T-helper 2 cell (primary cell): ENCODE measurements around the gene BPIFB3.
A peak's percentile ranks its signal among the peaks of the same experiment; 100 is the strongest.

Source experiments
- DNase-seq, 5 experiments: peaks; one replicate each; pipeline versions ENCODE4 v3.0.0 to v3.0.0-alpha.2; 2012 to 2022

The BPIFB3 gene

DNA sequence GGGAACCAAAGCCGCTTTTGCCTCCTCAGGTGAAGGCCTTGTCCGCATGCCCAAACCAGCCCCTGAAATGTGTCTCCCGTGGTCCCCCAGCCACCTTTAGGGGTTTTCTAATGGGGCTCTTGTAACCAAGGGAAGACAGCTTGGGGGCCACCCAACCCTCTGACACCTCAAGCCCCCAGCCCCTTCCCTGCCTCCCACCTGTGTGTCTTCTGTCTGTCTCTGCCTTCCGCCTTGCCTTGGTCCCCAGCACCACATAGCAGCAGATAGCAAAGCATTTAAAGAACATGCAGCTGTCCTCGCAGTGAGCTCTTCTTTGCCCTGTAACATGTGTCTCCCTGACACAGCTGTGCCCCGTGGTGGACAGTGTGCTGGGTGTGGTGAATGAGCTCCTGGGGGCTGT, 9.6 kb downstream of the BPIFB3 start:
- DNase-seq: no peak

DNA sequence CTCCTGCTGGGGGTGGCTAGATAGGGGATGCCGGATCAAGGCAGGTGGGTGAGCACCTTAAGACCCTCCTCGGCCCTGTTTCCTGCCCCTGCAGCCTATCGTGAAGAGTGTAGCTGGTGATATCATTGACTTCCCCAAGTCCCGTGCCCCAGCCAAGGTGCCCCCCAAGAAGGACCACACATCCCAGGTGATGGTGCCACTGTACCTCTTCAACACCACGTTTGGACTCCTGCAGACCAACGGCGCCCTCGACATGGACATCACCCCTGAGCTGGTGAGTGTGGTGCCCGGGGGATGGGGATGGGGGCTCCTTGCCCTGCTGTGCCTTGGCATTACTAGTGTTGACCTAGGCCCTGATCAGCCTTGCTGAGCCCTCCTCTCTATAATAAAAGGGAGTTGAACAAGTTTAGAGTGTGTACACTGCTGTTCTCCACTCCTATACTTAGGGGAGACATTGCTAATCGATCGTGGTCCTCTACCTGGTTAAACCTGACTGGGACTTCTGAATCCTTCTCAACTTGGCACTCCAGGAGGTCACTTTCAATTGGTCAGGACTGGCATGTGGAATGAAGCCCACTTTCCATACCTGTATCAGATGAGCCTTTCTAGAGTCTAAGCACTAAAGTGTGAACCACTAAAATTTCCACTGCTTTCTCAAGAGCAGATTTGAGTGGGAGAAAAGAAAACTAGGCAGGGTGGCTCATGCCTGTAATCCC, 11.0 kb downstream of the BPIFB3 start:
- DNase-seq: no peak

DNA sequence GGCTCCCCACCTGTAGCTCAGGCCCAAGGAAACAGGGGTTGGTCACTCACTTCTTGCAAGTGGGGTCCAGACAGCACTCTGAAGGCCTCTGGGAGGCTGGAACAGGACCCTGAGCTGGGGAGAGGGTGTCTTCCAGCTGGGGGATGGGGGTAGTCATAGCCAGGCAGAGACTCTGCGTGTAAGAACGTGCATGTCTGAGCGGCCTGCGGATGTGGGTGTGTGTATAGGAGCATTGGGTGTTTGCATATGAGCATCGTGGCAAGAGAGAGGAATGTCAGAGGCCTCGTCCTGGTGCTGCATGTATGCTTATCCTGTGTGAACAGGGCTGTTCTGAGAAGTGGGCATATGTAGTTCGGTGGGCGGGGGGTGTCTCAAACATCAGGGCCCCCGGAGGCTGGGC, 12.1 kb downstream of the BPIFB3 start:
- DNase-seq: no peak

DNA sequence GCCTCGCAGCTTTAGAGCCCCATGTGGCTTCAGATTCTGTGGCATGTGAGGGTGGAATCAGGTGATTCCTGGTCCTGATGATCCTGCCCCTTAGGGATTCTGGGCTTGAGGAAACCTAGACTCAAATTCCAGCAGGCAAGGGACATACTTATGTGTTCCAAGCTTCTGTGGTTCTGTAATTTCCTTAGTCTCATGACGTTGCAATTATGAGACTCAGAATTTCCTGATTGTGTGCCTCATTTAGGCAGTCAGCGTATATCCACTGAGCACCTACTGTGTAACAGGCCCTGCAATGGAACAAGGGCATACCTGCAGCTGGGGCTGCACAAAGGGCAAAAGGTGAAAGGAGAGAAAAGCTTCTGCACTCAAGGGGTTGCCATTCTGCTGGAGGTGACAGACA, 14.1 kb downstream of the BPIFB3 start:
- DNase-seq: no peak

DNA sequence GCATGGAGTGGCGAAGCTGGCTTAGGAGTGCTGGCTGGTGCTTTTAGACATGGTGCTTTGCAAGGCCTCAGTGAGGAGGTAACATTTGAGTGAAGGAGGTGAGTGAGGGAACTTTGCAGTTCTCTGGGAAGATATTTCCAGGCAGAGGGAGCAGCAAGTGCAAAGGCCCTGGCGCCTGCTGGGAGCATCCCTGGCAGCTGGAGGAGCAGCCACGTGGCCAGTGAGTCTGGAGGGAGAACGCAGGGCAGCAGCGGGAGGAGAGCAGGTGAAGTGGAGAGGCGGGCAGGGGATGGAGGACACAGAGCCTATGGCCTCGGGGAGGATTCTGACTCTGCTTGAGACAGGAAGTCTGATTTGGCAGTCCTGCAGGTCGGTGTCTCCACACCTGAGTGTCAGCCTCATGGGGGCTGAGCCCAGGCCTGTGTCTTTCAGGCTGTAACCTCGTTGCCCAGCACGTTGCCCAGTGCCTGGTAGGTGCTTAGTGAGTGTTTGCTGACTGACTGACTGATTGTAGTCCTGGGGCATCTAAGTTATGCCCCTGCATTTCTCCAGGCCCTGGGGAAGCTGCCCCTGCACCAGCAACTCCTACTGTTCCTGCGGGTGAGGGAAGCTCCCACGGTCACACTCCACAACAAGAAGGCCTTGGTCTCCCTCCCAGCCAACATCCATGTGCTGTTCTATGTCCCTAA, 14.7 kb downstream of the BPIFB3 start:
- no peak for DNase-seq

DNA sequence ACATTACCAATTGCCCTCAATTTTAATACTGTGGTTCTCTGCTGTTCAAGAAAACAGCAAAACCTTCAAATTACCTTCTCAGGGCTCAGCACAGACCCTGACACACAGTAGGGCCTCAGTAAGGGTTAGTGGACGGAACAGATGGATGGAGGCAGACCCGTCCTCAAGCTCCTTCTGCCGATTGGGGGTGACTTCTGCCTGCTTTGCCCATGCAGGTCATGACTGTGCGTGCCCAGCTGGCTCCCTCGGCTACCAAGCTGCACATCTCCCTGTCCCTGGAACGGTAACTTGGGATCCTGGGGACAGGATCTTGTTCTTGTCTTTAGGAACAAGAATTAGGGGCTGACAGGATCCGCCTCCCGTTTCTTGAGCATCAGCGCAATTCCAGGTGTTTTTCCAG, 16.0 kb downstream of the BPIFB3 start:
- no peak for DNase-seq

DNA sequence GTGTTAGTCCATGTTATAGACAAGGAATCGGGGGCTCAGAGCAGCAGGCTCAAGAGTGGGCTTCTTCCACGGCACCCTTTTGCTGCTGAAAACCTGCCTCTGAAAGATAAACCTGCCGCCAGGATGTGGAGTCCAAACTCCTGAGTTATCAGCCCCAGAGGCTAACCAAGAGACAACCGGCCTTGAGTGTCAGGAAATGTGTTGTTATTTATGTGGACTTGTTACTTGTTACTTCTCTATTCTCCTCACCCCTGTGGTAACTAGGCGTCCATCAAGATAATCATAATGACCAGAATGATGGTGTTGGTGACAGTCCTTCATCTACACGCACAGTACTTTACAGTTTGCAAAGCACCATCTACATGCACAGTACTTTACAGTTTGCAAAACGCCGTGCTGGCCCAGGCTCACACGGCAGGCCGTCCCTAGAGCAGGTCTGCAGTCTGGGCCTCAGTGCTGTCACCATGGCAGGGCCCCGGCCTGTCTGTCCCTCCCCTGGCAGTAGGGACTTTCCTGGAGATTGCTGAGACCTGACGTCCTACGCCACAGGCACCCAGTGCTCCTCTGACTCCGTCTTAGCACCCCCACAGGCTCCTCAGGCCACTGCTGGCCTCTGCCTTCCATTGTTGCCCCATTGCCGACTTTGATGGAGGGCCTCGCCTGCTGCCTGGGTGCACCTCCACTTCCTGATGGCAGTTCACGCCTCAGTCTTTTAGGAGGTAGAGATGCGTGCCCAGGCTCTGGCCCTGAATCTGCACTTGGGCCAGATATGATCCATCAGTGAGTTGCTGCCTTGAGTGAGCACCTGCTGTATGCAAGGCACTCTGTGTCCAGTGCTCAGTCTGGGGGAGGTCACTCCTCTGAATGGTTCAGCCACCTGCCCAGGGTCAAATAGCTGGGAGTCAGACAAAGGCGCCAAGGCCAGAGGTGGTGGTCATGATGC, 16.7 kb downstream of the BPIFB3 start:
- no peak for DNase-seq

DNA sequence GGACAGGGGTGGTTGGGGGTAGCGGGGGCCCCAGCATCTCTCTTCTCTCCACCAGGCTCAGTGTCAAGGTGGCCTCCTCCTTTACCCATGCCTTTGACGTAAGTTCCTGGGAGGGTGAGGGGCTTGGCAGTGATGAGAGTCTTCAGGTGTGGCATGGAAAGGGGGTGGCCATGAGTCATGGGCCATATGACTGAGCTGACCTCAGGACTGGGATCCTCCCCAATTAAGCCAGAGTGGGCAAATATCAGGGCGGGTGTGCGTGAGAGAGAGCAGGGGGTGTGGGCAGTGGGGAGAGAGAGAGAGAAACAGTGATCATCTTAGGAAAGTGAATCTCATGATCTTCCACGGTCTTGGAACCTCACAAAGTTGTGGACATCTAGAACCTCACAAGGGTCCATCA, 17.5 kb downstream of the BPIFB3 start:
- no peak for DNase-seq

DNA sequence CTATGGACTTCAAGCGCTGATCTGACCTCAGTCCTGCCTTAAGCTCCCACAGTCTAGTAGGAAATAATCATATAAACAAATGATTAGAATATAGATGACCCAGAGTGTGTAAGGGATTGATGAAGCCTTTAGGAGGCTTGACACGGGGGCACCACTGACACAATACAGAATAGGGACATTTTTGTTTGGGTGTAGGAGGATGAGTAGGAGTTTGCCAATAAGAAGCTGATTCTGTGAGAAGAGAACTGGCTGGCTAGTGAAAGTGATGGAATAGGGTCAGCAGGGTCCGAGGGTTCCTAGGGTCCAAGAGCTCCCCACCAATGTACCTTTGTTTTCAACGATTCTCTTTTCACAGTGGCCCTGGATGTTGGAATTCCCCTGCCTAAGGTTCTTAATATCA, 18.7 kb downstream of the BPIFB3 start:
- DNase-seq: no peak

DNA sequence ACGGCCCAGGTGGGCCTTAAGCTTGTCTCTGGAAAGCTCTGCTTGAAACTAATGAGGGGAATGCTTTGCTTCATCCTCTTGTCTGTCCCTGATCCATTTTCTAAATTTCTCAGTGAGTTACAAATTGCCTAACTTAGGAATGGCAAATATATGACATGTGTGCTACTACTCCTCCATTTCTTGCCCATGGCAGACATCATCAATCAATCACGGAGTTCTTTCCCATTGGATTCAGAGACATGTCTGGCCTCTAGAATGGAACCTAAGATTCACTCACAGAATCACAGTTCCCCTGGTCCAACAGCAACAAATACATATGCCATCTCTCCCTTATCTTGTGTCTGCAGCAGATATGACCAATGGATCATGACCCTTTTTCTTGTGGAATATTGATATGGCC, 19.1 kb downstream of the BPIFB3 start:
- no peak for DNase-seq

DNA sequence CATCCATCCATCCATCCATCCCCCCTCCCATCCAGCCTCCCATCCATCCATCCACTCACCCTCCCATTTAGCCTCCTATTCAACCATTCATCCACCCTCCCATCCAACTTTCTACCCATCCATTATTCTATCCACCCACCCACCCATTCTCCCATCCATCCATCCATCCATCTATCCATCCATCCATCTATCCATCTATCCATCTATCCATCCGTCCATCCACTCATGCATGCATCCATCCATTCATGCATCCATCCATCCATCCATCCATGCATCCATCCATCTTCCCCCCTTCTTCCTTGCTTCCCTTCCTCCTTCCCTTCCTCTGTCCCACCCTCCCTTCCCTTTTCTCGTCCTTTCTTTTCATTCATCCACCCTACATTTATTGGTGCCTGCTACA, 21.0 kb downstream of the BPIFB3 start:
- DNase-seq: no peak

DNA sequence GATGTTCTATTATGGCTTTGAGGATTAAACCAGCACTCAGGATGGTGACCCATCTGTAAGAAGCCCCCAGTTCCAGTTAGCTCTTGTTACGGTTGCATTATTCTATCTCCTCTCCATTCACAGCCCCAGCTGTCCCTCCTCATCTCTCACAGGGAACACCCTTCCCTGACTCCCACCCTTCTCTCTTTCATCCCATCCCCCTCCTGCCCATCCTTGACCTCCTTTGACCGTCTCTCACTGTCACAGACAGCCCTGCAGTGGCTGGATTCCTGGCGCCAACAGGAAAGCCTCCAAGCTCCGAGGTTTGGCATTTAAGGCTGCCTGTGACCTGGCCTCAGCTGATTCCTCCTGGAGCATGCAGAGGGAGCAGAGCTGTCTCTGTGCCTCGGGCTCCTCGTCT, 21.6 kb downstream of the BPIFB3 start:
- no peak for DNase-seq

DNA sequence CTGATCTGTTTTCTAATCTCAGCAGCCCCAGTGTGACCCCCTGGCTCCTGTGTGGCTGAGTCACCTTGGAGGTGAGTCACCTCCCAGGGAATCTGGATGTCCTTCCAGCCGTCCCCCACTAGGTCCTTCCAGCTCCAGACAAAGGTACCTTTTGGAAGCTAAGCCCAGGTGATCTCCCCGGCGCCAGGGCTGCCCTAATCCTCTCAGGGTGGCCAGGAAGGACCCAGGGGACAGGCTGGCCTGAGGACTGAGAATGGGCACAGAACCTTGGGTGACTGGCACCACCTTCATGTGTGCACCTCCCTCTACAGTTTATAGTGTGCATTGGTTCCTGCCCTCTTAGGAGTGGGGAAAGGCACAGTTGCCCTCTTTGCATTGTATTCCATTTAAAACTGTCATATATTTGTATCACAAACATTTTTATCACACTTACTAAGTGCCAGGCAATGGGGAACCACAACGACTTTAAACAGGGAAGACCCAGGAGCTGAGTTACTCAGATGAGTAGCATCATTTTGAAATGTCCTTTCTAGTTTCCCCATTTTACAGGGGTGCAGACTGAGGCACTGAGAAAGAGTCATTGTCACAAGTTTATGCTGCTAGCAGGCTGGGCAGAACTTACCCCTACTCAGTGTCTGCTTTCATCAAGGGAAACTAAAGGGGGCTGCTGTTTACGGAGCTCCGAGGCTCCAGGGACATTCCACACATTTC, 23.1 kb downstream of the BPIFB3 start:
- peak in 1 of 5 experiments; percentile 50 for DNase-seq

DNA sequence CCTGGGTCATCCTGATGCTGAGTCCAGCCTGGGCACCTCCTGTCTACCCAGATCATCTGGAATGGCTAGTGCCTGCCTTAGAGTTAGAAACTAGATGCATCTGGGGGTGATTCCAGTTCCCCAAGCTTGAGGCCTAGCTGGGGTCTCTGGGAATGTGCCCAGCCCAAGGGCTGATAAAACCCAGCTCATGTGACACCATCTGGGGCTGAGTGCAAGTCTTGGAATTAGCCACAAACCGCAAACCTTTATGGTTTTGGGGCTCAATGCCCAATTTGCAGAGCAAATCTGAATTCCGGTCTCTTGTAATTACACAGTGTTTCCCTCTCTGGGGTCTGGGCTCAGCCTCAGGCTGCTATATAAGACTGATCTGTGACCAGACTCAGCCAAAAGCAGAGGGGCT, 25.6 kb downstream of the BPIFB3 start, which contains the start of gene BPIFB4:
Gene BPIFB4, plus strand, starts transcription at position 385 of the 400 bp plus-strand sequence. CDS start 1,884 bp downstream, outside the sequence.
- DNase-seq: no peak

DNA sequence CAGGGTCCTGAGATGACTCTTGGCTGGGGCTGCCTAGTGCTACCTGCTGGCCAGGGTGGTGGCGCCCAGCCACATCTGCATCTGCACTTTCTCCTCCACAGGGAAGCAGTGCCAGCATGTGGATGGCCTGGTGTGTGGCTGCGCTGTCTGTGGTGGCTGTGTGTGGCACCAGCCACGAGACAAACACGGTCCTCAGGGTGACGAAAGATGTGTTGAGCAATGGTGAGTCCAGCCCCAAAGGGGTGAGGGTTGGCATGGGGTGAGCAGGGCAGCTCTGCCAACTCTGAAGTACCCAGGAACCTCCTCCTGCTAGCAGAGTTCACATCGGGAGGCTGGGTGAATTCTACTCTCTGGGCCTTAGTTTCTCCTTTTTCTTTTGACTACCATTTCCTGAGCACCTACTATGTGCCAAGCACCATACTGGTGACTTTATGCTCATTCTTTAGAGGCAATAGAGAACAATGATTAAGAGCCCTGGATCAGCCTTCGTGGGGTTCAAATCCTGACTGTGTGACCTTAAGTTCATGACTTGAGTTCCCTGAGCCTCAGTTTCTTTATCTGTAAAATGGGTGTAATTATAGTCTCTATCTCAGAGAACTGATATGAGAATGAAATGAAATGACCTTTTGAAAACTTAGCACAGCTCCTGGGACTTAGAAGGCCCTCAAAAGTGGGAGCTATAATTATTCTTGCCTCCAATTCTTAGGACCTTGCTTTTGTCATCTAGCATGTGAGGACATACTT, 27.9 kb downstream of the BPIFB3 start:
- no peak for DNase-seq

DNA sequence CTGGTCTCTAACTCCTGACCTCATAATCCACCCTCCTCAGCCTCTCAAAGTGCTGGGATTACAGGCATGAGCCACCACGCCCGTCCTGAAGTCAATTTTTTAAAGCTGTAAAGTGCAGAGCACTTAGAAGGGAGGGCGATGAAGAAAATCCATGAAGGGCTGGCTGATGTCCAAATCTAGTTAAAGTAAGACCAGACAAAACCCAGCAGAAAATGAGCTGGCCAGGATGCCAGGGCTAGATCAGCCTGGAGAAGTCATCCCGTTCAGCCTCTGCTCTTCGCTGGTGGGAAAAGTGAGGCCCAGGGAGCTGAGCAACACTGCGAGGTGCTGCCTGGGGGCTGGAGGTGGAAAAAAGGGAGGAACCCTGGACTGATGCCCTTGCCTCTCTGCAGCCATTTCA, 28.8 kb downstream of the BPIFB3 start:
- no peak for DNase-seq

DNA sequence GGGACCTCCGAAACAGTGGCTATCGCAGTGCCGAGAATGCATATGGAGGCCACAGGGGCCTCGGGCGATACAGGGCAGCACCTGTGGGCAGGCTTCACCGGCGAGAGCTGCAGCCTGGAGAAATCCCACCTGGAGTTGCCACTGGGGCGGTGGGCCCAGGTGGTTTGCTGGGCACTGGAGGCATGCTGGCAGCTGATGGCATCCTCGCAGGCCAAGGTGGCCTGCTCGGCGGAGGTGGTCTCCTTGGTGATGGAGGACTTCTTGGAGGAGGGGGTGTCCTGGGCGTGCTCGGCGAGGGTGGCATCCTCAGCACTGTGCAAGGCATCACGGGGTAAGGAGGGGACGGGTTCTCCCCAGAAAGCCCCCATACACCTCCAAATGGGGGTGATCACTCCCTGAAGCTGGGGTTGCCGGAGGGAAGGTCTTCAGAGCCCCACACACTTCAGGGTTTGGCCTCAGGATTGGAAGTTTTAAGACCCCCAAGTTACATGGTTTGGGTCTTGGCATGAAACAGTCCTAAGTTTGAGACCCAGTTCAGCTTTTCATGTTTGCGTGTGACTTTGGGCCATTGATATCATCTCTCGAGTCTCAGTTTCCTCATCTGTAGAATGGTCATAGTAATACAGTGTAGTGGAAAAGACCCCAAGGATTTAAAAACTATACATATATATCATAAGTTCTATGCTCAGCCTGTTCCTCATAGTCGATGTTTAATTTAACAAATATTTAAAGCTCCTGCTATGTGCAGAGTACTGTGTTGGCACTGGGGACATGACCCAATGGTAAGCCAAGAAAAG, 30.0 kb downstream of the BPIFB3 start:
- no peak for DNase-seq

DNA sequence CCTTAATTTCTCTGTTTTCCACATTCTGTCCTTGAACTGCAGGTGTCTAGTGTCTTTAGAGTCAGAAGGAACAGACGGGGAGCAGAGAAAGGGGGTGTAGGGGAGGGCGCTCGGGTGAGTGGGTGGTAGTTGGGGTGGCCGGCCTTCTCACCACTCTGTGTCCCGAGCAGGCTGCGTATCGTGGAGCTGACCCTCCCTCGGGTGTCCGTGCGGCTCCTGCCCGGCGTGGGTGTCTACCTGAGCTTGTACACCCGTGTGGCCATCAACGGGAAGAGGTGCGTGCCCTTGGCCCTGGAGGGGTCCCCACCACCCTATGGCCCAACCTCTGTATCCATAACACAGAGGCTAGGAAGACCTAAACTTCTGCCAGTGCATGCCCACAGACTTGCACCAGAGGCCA, 31.0 kb downstream of the BPIFB3 start:
- no peak for DNase-seq

DNA sequence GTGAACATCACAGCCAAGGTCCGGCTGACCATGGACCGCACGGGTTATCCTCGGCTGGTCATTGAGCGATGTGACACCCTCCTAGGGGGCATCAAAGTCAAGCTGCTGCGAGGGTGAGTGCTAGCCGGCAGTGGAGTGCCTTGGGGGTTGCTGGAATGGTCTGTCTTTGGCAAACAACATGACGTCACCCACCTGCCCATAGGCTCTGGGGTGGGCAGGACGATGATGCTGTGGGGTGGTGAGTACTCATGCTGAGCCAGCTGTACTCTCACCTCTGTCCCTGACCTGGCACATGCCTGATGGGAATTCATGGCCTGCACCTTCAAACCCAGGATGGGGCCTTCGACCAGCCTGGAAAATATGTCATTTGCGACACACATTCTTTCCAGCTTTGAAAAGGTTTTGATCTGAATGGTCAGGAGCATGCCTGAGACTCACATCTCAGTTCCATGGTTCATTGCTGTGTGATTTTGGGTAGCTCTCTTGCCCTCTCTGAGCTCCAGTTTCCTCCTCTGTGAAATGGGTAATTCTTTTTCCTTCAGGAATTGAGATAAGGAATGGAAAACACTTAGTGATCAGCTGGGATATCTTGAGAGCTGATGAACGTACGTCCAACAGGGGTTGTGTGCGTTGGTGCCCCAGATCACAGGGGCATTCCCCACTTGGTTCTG, 32.5 kb downstream of the BPIFB3 start:
- DNase-seq: no peak

DNA sequence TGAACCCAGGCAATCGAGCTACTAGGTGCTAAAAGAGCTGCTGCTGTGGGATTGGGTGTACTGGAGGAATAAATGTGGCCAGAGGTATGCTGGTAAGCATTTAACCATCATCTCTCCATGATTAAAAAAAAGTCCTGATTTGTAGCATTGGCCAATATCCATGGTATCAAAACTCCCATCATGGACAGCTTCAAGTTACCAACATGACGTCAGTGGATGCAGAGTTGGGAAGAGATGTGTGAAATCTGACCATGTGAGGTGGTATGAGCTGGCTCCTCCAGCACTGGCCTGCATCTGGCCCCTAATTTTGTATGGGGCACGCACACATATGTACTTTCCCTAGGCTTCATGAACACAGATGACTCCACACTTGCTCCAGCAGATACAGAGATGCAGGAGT, 37.4 kb downstream of the BPIFB3 start:
- DNase-seq: no peak

DNA sequence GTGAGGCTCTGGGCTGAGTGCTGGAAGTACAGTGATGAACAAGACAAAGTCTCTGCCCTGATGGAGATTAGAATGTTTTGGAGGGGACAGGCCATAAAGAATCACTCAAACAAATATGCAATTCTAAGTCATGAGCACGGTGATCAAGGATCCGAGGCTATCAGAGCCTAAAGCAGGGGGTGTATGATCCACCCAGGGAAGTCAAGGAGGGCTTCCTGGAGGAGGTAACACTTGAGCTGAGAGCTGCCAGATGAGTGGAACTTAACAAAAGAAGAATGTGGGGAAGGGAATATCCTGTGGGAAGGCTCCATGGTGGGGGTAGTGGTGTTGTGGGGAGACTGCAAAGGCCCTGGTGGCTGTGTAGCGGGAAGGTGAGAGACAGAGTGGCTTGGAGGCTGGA, 38.0 kb downstream of the BPIFB3 start:
- DNase-seq: no peak
